Measurements from ENCODE around the gene UBE2D4. TPM values are rescaled to one million over a fixed set of nuclear protein-coding genes. Genes with fewer than 3 reads are reported as not detected.

UBE2D4 gene
- total RNA-seq, 1 experiment from 2014 or later: 2.4 TPM

- TF ChIP-seq MAX (CRISPR knock-in tag; IDR thresholded peaks at IDR 0.05): 0 out of 2 replicates have a peak, but pooled peaks have one; percentile 36
- TF ChIP-seq FOXP1 (CRISPR knock-in tag; IDR thresholded peaks at IDR 0.05; ENCODE audit: borderline replicate concordance): no peak
- peak; percentile 79 for TF ChIP-seq ZNF423 (CRISPR knock-in tag; IDR thresholded peaks at IDR 0.05)
- Mint-ChIP-seq H3K27me3 (ENCODE audit: low read depth) (no peaks in the 10 kb centered on the region), H3K27ac (peak within 1 kb of the TSS; percentile 90), H3K4me1 (peaks cover 40% of the 10 kb centered on the region), H3K9me3 (no peaks in the 10 kb centered on the region), H3K4me3 (peak within 1 kb of the TSS; percentile 88), H3K36me3 (no peaks in the 10 kb centered on the region)
- ATAC-seq: peak; percentile 63
- CTCF ChIA-PET: interaction anchor here (0.6 to 1.8 kb wide), 3 partner anchors 36 to 59 kb away, joined by 3 to 9 read pairs (median 6); no protein-coding TSS in a partner anchor
- POLR2A ChIA-PET: interaction anchor here (1.2 kb wide), 1 partner anchor 37 kb away, joined by 4 read pairs; no protein-coding TSS in a partner anchor
- DNase-seq (ENCODE audit: low spot score): peak; percentile 64
These were observed 19.8 kb upstream of the UBE2D4 start, which contains the start of gene URGCP for GRCh38 chr7:43906331-43907010. Gene URGCP (minus strand): TSS chr7:43906596. CDS start chr7:43906575, 21 bp downstream.

GRCh38 chr7:43914795-43915194 lies 11.4 kb upstream of the UBE2D4 start:
- no peaks in the 10 kb centered on the region; the same call in 1 of the 2 replicates for H3K27me3 Mint-ChIP-seq (ENCODE audit: low read depth)
- H3K4me3 Mint-ChIP-seq: no peak overlapping the region
- peaks cover 24% of the 10 kb centered on the region for H3K36me3 Mint-ChIP-seq
- H3K4me1 Mint-ChIP-seq: peaks cover 22% of the 10 kb centered on the region
- ChIA-PET POLR2A (no interaction called here), CTCF (interaction anchor here (0.7 kb wide), 1 partner anchor 39 kb away, joined by 4 read pairs; no protein-coding TSS in a partner anchor)
- peak; percentile 15 for DNase-seq (ENCODE audit: low spot score)
- peak; percentile 70 for ATAC-seq
- TF ChIP-seq NFE2L1 (CRISPR knock-in tag; IDR thresholded peaks at IDR 0.05): no peak
- TF ChIP-seq USF1 (CRISPR knock-in tag; IDR thresholded peaks at IDR 0.05): no peak
- no peak for TF ChIP-seq ZNF396 (CRISPR knock-in tag; IDR thresholded peaks at IDR 0.05; ENCODE audit: borderline replicate concordance)
- no peak for TF ChIP-seq CDX4 (CRISPR knock-in tag; IDR thresholded peaks at IDR 0.05; ENCODE audit: borderline replicate concordance)
- TF ChIP-seq MXD4 (CRISPR knock-in tag; IDR thresholded peaks at IDR 0.05; ENCODE audit: borderline replicate concordance): no peak
- no peak for TF ChIP-seq E2F5 (CRISPR knock-in tag; IDR thresholded peaks at IDR 0.05)
- no peak for TF ChIP-seq ZNF425 (CRISPR knock-in tag; conservative IDR thresholded peaks at IDR 0.05)
- peaks cover 44% of the 10 kb centered on the region for H3K9me3 Mint-ChIP-seq
- no peak overlapping the region; the same call in 1 of the 2 replicates for H3K27ac Mint-ChIP-seq

- Mint-ChIP-seq H3K27me3 (ENCODE audit: low read depth) (no peaks in the 10 kb centered on the region; the same call in 1 of the 2 replicates), H3K36me3 (peaks cover 24% of the 10 kb centered on the region), H3K27ac (0 out of 2 replicates have a peak overlapping the region, but pooled peaks have one; percentile 60), H3K9me3 (peaks cover 46% of the 10 kb centered on the region), H3K4me1 (peaks cover 22% of the 10 kb centered on the region), H3K4me3 (no peak overlapping the region)
- DNase-seq (ENCODE audit: low spot score) (no peak), ATAC-seq (peak; percentile 36; the same call in 1 of the 2 replicates)
- CTCF ChIA-PET: no interaction called here
- POLR2A ChIA-PET: no interaction called here
- TF ChIP-seq ZNF317 (CRISPR knock-in tag; IDR thresholded peaks at IDR 0.05; ENCODE audit: borderline replicate concordance, low read depth) (no peak), E2F5 (CRISPR knock-in tag; IDR thresholded peaks at IDR 0.05) (no peak), PRRX2 (CRISPR knock-in tag; IDR thresholded peaks at IDR 0.05) (no peak), ELF4 (CRISPR knock-in tag; IDR thresholded peaks at IDR 0.05; ENCODE audit: low read depth) (no peak), IRF1 (CRISPR knock-in tag; IDR thresholded peaks at IDR 0.05) (no peak), MYBL2 (CRISPR knock-in tag; IDR thresholded peaks at IDR 0.05) (no peak), AR (CRISPR knock-in tag; IDR thresholded peaks at IDR 0.05) (no peak), EMX1 (CRISPR knock-in tag; IDR thresholded peaks at IDR 0.05) (no peak), SOX15 (CRISPR knock-in tag; IDR thresholded peaks at IDR 0.05) (no peak), HMGXB4 (CRISPR knock-in tag; IDR thresholded peaks at IDR 0.05) (no peak)
These were observed 10.3 kb upstream of the UBE2D4 start for GRCh38 chr7:43915907-43916306.
